ENCODE data around the gene GREM2. TPM values are rescaled to one million over a fixed set of nuclear protein-coding genes. Genes with fewer than 3 reads are reported as not detected.

GREM2 gene
- total RNA-seq, 1 experiment from 2014 or later, result 0.17 TPM

DNA sequence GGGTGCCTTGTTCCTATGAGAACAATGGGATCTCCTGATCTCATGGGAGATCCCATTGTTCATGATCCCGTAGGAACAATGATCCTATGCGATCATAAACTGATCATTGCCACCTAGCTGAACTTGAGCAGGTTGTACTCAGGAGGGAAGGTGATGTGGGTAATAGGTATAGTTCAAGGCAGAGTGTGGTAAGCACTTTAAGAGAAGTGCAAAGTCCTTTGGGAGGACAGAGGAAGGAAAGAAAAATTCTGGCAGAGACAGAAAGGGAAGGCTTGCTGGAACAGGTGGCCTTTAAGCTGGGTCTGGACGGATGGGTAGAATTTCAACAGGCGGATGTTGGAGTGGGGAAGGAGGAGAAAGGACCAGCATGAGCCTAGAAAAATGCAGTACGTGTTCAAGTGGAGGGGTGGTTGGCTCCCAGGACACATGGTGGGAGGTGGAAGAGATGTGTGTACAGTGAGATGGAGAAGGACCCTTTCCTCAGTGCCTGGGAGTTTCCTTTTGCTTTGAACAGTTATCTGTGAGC lies 22.3 kb downstream of the GREM2 start:
- no peaks in the 10 kb centered on the region for H3K27me3 Mint-ChIP-seq (ENCODE audit: low read depth)
- H3K9me3 Mint-ChIP-seq, result no peaks in the 10 kb centered on the region
- H3K4me3 Mint-ChIP-seq, result no peak overlapping the region
- ChIA-PET POLR2A (no interaction called here), CTCF (no interaction called here)
- H3K4me1 Mint-ChIP-seq, result no peaks in the 10 kb centered on the region
- no peaks in the 10 kb centered on the region for H3K36me3 Mint-ChIP-seq
- H3K27ac Mint-ChIP-seq, result no peak overlapping the region
- TF ChIP-seq ZNF416 (CRISPR knock-in tag; IDR thresholded peaks at IDR 0.05) (no peak), RELA (CRISPR knock-in tag; IDR thresholded peaks at IDR 0.05; ENCODE audit: borderline replicate concordance) (no peak), GABPB1 (CRISPR knock-in tag; IDR thresholded peaks at IDR 0.05) (no peak), NR3C1 (CRISPR knock-in tag; conservative IDR thresholded peaks at IDR 0.05; ENCODE audit: low read depth) (no peak), SP1 (CRISPR knock-in tag; conservative IDR thresholded peaks at IDR 0.05) (no peak), JAZF1 (CRISPR knock-in tag; IDR thresholded peaks at IDR 0.05) (no peak), FOXJ3 (CRISPR knock-in tag; IDR thresholded peaks at IDR 0.05; ENCODE audit: borderline replicate concordance) (no peak)
- TF ChIP-seq, protein P1, sequence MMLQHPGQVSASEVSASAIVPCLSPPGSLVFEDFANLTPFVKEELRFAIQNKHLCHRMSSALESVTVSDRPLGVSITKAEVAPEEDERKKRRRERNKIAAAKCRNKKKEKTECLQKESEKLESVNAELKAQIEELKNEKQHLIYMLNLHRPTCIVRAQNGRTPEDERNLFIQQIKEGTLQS (CRISPR knock-in tag; conservative IDR thresholded peaks at IDR 0.05), result no peak
- TF ChIP-seq, protein P2, sequence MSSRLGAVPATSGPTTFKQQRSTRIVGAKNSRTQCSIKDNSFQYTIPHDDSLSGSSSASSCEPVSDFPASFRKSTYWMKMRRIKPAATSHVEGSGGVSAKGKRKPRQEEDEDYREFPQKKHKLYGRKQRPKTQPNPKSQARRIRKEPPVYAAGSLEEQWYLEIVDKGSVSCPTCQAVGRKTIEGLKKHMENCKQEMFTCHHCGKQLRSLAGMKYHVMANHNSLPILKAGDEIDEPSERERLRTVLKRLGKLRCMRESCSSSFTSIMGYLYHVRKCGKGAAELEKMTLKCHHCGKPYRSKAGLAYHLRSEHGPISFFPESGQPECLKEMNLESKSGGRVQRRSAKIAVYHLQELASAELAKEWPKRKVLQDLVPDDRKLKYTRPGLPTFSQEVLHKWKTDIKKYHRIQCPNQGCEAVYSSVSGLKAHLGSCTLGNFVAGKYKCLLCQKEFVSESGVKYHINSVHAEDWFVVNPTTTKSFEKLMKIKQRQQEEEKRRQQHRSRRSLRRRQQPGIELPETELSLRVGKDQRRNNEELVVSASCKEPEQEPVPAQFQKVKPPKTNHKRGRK (CRISPR knock-in tag; IDR thresholded peaks at IDR 0.05; ENCODE audit: borderline replicate concordance), result no peak
- TF ChIP-seq, protein P3, sequence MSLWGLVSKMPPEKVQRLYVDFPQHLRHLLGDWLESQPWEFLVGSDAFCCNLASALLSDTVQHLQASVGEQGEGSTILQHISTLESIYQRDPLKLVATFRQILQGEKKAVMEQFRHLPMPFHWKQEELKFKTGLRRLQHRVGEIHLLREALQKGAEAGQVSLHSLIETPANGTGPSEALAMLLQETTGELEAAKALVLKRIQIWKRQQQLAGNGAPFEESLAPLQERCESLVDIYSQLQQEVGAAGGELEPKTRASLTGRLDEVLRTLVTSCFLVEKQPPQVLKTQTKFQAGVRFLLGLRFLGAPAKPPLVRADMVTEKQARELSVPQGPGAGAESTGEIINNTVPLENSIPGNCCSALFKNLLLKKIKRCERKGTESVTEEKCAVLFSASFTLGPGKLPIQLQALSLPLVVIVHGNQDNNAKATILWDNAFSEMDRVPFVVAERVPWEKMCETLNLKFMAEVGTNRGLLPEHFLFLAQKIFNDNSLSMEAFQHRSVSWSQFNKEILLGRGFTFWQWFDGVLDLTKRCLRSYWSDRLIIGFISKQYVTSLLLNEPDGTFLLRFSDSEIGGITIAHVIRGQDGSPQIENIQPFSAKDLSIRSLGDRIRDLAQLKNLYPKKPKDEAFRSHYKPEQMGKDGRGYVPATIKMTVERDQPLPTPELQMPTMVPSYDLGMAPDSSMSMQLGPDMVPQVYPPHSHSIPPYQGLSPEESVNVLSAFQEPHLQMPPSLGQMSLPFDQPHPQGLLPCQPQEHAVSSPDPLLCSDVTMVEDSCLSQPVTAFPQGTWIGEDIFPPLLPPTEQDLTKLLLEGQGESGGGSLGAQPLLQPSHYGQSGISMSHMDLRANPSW (CRISPR knock-in tag; conservative IDR thresholded peaks at IDR 0.05; ENCODE audit: low read depth), result no peak
- TF ChIP-seq, protein P4, sequence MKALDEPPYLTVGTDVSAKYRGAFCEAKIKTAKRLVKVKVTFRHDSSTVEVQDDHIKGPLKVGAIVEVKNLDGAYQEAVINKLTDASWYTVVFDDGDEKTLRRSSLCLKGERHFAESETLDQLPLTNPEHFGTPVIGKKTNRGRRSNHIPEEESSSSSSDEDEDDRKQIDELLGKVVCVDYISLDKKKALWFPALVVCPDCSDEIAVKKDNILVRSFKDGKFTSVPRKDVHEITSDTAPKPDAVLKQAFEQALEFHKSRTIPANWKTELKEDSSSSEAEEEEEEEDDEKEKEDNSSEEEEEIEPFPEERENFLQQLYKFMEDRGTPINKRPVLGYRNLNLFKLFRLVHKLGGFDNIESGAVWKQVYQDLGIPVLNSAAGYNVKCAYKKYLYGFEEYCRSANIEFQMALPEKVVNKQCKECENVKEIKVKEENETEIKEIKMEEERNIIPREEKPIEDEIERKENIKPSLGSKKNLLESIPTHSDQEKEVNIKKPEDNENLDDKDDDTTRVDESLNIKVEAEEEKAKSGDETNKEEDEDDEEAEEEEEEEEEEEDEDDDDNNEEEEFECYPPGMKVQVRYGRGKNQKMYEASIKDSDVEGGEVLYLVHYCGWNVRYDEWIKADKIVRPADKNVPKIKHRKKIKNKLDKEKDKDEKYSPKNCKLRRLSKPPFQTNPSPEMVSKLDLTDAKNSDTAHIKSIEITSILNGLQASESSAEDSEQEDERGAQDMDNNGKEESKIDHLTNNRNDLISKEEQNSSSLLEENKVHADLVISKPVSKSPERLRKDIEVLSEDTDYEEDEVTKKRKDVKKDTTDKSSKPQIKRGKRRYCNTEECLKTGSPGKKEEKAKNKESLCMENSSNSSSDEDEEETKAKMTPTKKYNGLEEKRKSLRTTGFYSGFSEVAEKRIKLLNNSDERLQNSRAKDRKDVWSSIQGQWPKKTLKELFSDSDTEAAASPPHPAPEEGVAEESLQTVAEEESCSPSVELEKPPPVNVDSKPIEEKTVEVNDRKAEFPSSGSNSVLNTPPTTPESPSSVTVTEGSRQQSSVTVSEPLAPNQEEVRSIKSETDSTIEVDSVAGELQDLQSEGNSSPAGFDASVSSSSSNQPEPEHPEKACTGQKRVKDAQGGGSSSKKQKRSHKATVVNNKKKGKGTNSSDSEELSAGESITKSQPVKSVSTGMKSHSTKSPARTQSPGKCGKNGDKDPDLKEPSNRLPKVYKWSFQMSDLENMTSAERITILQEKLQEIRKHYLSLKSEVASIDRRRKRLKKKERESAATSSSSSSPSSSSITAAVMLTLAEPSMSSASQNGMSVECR (CRISPR knock-in tag; IDR thresholded peaks at IDR 0.05; ENCODE audit: borderline replicate concordance), result no peak
- TF ChIP-seq, protein P5, sequence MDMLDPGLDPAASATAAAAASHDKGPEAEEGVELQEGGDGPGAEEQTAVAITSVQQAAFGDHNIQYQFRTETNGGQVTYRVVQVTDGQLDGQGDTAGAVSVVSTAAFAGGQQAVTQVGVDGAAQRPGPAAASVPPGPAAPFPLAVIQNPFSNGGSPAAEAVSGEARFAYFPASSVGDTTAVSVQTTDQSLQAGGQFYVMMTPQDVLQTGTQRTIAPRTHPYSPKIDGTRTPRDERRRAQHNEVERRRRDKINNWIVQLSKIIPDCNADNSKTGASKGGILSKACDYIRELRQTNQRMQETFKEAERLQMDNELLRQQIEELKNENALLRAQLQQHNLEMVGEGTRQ (CRISPR knock-in tag; IDR thresholded peaks at IDR 0.05), result no peak
- TF ChIP-seq, protein P6, sequence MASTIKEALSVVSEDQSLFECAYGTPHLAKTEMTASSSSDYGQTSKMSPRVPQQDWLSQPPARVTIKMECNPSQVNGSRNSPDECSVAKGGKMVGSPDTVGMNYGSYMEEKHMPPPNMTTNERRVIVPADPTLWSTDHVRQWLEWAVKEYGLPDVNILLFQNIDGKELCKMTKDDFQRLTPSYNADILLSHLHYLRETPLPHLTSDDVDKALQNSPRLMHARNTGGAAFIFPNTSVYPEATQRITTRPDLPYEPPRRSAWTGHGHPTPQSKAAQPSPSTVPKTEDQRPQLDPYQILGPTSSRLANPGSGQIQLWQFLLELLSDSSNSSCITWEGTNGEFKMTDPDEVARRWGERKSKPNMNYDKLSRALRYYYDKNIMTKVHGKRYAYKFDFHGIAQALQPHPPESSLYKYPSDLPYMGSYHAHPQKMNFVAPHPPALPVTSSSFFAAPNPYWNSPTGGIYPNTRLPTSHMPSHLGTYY (CRISPR knock-in tag; IDR thresholded peaks at IDR 0.05), result no peak
- TF ChIP-seq, protein P7, sequence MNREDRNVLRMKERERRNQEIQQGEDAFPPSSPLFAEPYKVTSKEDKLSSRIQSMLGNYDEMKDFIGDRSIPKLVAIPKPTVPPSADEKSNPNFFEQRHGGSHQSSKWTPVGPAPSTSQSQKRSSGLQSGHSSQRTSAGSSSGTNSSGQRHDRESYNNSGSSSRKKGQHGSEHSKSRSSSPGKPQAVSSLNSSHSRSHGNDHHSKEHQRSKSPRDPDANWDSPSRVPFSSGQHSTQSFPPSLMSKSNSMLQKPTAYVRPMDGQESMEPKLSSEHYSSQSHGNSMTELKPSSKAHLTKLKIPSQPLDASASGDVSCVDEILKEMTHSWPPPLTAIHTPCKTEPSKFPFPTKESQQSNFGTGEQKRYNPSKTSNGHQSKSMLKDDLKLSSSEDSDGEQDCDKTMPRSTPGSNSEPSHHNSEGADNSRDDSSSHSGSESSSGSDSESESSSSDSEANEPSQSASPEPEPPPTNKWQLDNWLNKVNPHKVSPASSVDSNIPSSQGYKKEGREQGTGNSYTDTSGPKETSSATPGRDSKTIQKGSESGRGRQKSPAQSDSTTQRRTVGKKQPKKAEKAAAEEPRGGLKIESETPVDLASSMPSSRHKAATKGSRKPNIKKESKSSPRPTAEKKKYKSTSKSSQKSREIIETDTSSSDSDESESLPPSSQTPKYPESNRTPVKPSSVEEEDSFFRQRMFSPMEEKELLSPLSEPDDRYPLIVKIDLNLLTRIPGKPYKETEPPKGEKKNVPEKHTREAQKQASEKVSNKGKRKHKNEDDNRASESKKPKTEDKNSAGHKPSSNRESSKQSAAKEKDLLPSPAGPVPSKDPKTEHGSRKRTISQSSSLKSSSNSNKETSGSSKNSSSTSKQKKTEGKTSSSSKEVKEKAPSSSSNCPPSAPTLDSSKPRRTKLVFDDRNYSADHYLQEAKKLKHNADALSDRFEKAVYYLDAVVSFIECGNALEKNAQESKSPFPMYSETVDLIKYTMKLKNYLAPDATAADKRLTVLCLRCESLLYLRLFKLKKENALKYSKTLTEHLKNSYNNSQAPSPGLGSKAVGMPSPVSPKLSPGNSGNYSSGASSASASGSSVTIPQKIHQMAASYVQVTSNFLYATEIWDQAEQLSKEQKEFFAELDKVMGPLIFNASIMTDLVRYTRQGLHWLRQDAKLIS (CRISPR knock-in tag; IDR thresholded peaks at IDR 0.05; ENCODE audit: borderline replicate concordance), result no peak
- TF ChIP-seq, protein P8, sequence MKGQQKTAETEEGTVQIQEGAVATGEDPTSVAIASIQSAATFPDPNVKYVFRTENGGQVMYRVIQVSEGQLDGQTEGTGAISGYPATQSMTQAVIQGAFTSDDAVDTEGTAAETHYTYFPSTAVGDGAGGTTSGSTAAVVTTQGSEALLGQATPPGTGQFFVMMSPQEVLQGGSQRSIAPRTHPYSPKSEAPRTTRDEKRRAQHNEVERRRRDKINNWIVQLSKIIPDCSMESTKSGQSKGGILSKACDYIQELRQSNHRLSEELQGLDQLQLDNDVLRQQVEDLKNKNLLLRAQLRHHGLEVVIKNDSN (CRISPR knock-in tag; IDR thresholded peaks at IDR 0.05), result no peak
- DNase-seq (ENCODE audit: low spot score) (no peak), ATAC-seq (no peak)

Measured in WTC11 (cell line).